SHP77 treated with DMSO at 0.1 percent for 48 hours (cell line): ENCODE data around the gene TAS2R46.
"Not testable (repeated sequence)": the region's sequence is repeated elsewhere in the genome, so short reads cannot be mapped to it uniquely, and the experiment has no call there.

ENCODE experiments used
- DNase-seq: peaks from one replicate; lab custom pipeline; 2025; lab: John Stamatoyannopoulos, UW

TAS2R46 gene

DNA sequence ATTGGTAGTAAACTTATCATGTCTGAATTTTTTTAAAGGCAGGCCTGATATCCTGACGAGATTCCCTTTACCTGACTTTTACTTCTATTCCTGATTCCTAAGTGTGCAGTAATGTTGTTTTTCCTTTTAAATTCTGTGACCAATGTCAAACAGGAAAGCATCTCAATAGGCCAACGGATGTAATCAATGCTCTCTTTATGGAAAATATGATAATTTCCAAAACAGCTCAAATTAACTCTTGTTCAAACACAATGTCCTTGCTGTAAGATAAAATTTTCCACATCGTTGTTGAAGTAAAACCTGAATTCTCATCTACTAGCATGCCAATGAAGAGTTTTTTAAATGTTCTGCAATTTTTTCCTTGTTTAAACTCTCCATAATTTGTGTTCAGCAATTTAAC lies 22.9 kb downstream of the TAS2R46 start:
- DNase-seq: no peak

DNA sequence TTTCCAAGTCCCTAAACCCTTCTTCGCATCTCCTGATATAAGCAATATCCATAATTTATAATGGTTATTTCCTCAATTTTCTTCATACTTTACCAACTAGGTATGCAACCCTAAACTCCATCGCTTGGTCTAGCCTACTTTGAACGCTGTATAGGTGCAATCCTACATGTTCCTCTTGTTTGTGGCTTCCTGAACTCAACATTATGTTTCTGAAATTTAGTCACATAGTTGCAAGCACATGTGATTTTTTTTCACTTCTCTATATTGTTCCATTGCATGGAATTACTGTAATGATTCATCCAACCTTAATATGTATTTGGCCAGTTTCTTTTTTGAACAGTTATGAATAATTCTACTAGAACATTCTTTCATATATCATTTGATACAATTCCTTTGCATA lies 28.1 kb downstream of the TAS2R46 start:
- DNase-seq: not testable (repeated sequence)

DNA sequence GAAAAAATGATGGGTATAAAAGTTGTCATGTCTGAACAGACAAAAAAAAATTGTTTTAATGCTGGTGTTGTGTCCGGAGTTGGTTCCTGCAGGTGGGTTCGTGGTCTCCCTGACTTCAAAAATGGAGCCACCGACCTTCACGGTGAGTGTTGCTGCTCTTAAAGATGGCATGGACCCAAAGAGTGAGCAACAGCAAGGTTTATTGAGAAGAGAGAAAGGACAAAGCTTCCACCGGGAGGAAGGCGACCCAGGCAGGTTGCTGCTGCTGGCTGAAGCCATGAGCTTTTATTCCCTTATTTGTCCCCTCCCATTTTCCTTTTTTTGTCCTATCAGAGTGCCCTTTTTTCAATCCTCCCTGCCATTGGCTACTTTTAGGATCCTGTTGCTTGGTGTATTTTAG lies 30.8 kb downstream of the TAS2R46 start, which contains the start of gene TAS2R31:
TAS2R31 (minus strand) TSS at position 101 of the 400 bp plus-strand sequence; CDS start at position 29, 72 bp downstream.
- no peak for DNase-seq

DNA sequence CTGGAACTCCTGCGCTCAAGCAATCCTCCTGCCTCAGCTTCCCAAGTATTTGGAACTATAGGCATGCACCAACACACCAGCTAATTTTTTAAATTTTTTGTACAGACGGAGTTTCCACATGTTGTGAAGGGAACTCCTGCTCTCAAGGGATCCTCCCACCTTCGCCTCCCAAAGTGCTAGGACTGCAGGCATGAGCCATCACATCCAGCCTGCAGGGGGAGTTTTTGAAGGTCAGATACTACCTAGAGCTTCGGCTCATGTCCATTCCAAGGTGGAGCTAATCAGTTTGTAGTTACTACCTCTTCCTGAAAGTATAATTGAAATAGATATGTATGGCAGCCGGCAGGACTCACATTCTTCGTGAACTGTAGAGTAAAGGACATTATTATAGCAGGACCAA lies 36.0 kb downstream of the TAS2R46 start:
- no peak for DNase-seq

DNA sequence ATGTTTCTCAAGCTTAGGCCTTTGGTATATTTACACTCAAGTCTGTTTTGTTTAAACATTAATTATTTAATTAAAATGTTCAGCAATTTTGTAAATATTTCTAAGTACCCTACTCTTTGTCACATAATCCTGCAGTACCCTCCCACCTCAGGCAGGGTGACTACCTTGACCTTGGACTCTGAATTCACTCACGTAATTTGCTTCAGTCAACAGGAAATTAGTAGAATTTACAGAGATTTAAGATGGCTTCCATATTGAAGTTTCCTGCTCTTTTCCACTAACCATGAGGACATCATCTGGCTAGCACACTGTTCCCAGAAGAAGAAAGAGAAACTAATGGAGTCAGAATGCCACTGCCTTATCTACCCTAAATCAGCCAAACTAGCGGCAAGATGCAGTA lies 38.7 kb downstream of the TAS2R46 start:
- no peak for DNase-seq

DNA sequence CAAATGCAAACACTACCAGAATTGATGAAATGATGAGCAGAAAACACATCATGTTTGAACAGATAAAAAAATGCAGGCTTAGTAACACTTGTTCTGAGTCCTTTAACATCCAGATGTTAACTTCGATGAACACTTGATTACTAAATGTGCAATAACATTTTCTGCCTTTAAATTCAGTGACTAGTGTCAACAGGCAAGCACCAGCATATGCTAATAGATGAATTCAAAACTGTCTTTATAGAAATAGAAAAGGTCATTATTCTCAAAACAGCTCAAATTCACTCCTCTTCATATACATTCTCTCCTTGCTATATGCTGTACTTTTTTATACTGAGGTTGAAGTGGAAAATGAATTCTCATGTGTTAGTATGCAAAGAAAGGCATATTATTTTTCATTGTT lies 39.6 kb downstream of the TAS2R46 start, which contains the start of gene TAS2R19:
TAS2R19 (minus strand) TSS at position 101 of the 400 bp plus-strand sequence; CDS start at position 52, 49 bp downstream.
- no peak for DNase-seq

DNA sequence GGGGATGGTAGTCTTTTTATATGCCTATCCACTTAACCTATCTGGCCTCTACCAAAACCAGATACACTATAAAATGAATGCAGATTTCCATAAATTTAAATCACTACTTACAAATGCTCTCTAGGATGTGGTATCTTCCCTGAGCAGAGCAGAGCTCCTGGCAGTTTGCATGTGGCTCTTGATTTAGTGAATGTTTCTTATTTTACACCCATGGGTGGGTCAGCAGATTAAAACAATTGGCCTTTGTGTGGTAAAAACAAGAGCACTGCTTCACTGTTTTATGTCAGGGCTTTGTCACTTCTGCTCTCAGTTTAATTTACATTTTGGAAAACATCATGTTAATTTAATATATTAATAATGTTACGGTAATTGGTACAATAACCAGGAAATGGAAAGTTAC lies 45.2 kb downstream of the TAS2R46 start:
- no peak for DNase-seq

DNA sequence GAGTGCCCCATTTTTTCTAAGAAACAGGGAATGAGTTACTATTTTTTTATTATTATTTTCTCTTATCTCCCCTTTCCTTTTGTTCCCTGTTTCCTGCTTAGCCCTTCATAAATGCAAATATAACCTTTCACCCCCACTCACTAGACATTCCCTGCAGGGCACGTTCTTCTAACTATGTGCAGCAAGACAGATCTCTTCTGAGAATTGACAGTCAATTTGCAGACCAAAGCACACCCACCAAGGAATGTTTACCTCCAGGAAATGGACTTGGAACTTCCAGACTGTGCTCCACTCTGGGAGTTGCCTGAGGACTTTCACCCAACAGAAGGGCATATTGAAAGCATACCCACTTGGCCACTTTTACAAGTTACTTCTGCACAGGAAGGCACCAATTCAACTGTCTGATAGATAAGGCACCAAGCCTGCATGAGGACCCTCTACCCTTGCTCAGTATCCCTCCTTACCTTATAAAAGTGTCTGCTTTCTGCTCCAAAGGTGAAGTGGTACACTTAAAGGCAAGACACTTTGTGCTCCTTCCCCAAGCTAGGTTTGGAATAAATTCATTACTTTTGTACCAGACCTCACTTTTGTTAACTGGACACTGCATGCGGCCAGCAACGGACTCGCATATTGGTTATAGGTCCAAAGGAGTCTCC lies 46.2 kb downstream of the TAS2R46 start:
- DNase-seq: no peak

DNA sequence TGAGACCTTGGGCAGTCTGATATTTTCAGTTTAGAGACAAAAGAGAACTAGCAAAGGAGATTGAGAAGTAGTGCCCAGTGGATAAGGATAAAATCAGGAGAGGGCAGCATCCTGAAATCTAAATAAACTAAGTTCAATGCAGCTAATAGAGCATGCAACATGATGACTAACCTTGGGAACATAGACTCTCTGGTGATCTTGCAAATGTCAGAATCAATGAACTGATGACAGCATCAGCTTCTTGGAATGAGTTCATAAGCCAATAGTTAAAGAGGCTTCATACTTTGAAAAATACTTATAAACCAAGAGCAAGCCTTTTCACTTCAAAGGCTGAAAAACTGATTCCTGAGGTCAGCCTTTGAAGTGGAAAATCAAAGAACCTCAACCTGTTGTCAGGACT lies 47.9 kb downstream of the TAS2R46 start:
- no peak for DNase-seq
